Stimulated activated CD4-positive, alpha-beta T cell treated with anti-CD3 and anti-CD28 coated beads, Interleukin-1b, Interleukin-23, amount 100 ng/mL, for 48 hours (primary cell): ENCODE measurements around the gene CHRNB2.

Experiments used
- DNase-seq: peaks from one replicate; pipeline ENCODE4 v3.0.0-alpha.2; 2020

Gene CHRNB2

DNA sequence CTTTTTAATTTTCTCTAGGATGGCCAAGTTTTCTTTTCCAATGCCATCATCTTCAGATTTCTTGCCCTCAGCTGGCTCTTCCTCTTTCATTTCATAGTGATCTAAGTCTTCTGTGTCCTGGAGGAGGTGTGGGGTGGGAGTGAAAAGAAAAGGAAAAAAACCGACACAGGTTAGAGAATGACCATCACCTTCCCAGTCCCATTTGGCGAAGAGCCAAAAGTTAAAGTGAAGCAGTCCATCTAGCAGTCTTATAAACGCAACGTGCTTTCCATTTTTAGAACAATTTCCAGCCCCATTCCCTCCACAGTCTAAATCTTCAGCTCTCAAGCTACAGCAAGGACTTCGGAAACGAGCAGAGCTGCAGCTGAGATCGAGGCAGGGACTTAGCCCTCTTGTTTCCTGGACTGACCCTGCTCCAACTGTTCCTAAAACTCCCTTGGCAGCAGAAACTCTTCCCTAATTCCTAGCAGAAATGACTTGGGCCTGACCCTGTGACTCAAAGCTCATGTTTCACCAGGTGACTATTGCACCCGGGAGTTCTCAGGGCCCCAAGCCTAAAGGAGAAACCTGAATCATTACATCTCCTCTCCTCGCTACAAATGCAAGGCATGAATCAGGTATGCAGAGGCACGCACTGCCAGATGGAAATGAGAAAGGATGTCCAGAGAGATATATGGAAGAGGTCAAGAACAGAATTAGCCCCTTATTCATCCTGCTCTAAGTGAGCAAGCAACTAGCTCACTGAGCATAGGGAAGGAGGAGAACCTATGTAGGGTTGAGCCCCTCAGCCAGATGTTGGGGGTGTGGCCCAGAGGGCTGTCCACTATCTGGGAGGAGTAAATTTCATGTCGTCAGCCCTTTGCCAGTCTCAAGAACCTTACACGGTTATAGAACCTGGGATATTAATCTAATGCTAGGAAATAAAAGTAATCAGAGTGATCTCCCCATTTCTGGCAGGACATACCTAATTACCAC lies 14.2 kb upstream of the CHRNB2 start:
- DNase-seq = no peak

- no peak for DNase-seq
Observed at GRCh38 chr1:154556422-154556821, 11.2 kb upstream of the CHRNB2 start.

GRCh38 chr1:154557248-154557938 lies 10.2 kb upstream of the CHRNB2 start:
- no peak for DNase-seq

DNA sequence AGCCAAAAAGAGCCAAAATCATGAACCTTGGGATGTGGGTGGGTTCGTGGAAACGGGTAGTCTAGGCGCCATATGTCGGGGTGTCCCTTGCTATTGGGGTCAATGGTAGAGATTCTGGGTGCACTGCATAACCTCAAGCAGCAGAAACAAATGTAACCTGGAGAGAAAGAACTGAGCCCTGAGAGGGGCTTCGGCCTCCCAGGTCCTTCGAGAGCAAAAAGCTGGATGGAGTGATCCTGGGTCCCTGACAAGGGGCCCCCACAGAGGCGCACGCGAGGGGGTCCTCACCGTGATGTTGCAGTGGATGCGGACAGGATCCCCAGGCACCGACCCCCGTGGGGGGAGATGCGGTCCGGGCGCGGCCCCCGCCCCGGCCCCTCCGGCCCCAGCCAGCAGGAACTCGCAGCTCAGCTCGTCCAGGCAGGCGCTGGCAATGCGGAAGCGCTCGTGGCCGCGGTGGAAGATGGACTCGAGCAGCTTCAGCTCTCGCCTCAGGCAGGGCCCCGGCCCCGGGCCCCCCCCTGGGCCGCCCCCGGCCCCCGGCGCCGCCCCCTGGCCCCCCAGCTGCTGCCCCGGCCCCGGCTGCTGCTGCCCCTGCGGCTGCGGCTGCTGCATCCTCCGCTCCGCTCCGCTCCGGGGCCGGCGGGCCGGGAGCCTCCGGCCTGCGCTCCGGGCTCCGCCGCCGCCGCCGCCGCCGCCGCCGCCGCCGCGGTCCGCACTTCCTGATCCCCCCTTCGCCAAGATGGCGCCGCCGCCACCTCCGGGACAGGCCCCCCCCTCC lies 9.4 kb upstream of the CHRNB2 start, which contains the start of gene UBE2Q1:
Gene UBE2Q1 (minus strand): TSS at position 724 of the 781 bp plus-strand sequence. CDS start 109 bp downstream, at position 615.
- no peak for DNase-seq

DNA sequence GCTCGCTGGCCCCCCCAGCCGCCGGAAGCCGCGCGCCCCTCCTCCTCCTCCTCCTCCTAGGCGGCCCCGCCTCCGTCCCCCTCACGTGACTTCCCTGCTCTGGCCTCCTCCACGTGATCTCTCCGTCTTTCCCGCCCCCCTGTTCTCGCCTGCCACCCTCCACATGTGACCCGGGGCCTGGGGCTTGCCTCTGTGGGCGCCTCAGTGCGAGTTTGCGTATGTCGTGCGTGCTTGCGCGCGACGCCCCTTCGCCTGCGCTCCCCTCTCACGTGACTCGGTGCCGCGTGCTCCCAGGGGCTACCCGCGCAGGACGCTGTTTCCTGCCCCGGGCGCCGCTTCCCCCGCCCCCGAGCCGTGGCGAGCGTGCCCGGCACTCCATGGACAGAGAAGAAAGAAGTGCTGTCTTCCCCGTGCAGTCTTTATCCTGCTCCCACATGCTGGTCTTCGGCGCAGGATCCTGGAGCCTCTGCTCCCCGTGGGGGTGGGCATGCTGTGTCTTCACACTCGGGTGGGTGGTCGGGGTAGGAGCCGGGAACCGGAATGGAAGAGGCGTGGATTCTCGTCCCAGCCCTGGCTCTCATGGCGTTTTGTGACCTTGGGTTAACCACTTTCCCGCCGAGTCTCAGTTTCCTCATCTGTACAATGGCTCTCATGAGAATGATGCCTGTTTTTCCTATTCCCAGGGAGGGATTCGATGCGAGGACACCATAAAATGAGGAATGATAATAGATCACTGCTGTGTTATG lies 8.7 kb upstream of the CHRNB2 start:
- DNase-seq = peak; percentile 100

GRCh38 chr1:154559466-154560044 lies 8.0 kb upstream of the CHRNB2 start:
- DNase-seq = peak; percentile 83

DNA sequence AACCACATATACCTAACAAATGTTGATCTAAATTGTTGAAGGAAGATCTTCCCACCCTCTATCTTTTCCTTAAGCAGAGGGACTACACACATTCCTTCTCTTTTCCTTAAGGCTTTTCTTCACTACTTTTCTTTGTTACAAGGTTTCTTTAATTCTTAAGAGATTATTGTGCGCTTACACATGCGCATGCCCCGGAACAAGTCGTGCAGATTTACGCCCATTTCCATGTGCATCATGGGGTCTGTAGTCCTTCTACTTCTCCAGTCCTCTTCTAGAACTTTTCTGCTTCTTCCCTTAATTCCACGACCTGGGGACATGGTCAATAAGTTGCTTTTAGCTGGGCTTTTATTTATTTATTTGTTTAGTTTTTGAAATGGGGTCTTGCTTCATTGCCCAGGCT lies 1.7 kb upstream of the CHRNB2 start:
- no peak for DNase-seq

- DNase-seq = no peak
Observed at GRCh38 chr1:154568157-154568815, 708 bp downstream of the CHRNB2 start.

GRCh38 chr1:154571244-154571963 lies 3.8 kb downstream of the CHRNB2 start:
- no peak for DNase-seq

- DNase-seq = no peak
Observed at GRCh38 chr1:154571964-154572288, 4.3 kb downstream of the CHRNB2 start.

DNA sequence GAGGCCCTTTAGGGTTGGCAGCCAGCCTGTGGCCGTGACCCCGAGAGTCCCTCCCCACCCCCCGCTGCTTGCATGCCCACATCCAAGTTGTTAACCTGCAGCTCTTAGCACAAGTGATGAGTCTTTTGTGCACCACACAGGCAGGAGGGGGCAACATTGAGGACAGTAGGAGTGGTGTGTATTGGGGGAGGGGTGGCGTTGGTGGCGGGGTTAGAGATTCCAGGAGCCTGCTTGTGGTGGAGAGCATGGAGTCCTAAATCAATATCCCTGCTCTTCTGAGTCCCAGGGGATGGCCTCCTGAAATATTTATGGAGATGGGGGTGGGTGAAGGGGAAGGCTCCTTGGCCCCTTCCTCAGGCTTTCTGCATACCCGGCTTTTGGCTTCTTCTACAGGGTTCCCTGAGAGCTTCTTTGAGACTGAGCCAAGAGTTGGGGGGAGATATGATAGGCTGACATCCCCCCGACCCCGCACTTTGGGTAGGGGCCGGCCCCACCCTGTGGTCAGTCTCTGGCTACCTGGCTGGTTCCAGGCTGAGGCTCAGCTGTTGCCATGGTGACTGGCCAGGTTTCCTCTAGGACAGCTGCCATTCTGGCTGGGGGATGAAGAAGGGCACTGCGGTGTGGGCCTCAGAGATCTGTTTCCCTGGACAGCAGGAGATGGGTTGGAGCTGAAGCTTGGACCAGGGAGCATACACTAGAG lies 5.0 kb downstream of the CHRNB2 start:
- no peak for DNase-seq

DNA sequence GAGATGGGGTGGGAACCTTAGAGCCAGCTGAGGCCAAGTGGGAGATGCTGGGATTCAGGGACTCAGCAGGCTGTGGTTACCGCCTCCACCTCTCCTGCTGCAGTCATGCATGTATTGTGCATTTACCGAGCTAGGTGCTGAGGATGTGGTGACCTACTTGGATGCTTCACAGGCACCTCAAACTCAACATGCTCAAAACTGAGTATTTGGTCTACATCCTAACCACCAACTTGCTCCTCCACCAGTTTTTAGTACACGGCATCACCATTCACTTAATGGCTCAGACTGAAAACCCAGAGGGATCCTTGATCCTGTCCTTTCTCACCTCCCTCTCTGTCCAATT lies 5.6 kb downstream of the CHRNB2 start:
- no peak for DNase-seq

GRCh38 chr1:154574716-154575115 lies 7.1 kb downstream of the CHRNB2 start:
- DNase-seq = no peak

GRCh38 chr1:154575147-154575927 lies 7.8 kb downstream of the CHRNB2 start:
- no peak for DNase-seq

GRCh38 chr1:154575951-154576566 lies 8.5 kb downstream of the CHRNB2 start:
- no peak for DNase-seq

- DNase-seq = no peak
Observed at GRCh38 chr1:154577346-154578057, 9.9 kb downstream of the CHRNB2 start.

DNA sequence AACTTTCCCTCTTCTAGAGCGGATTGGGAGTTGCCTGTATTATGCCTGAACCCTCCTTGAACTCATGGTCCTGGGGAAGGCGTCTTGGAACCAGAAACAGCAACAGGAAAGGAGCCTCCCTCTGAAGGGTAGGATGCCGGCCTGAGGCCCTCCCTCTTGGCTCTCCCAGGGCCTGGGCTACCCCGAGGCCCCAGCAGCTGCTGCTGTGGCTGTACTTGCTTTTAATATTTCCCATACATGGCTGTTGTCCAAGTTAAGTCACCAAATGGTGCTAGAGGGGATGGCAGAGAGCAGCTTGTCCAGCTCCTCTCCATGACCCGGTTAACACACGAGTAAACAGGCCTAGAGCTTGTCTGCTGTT lies 10.5 kb downstream of the CHRNB2 start:
- no peak for DNase-seq

DNA sequence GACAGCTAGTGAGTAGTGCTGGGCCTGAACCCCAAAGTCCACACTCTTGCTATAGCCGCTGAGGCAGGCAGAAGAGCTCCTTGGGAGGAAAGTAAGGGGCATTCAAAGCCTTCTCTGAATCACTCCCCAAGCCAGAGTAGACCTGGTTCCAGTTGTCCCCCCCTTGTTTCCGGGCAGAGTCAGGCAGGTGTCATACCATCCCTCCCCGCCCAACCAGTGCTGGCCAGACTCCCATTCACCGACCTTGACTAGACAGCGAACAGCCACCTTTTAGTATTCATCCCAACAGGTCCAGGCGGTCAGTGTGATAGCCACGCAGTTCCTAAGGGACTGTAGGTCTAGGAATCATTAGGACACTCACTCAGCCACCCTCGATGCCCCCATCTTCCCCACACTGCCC lies 11.8 kb downstream of the CHRNB2 start:
- no peak for DNase-seq
